Fibroblast of lung (primary cell): ENCODE data around the gene SLC6A4.

ENCODE experiments used
- CTCF ChIP-seq, 2 donors: IDR thresholded peaks in 1 of 2; conservative IDR thresholded peaks in 1 of 2; 1 replicate in 1 of 2; 2 replicates in 1 of 2; pipeline ENCODE4 v1.5.1; 2011 to 2012; ENCODE audit warnings: low read length in 2 of 2, control low read depth in 1 of 2, inconsistent platforms in 1 of 2, low read depth in 1 of 2, mild to moderate bottlenecking in 1 of 2
- EZH2 ChIP-seq: IDR thresholded peaks from 2 replicates; pipeline ENCODE4 v1.5.1; 2012; ENCODE audit warnings: low read length, control low read depth, mild to moderate bottlenecking; ENCODE audit errors: missing control alignments

- TF ChIP-seq CTCF (conservative IDR thresholded peaks at IDR 0.05 in 1 of 2, IDR thresholded peaks at IDR 0.05 in 1 of 2; ENCODE audit: low read depth in 1 of 2, low read length in 2 of 2) (no peak), EZH2 (no peak)
Observed at GRCh38 chr17:30253312-30253711, 17.8 kb upstream of the SLC6A4 start.
